PC-9 (cell line): ENCODE measurements around the gene C16orf95. TPM values are rescaled to one million over a fixed set of nuclear protein-coding genes. Genes with fewer than 3 reads are reported as not detected.

Source experiments
- BruUV-seq: library from RNA; stranded (reverse); fragments of 400-500 nt; replicated peaks from 2 replicates; lab custom pipeline; 2021; lab: Mats Ljungman, UMichigan
- CTCF ChIA-PET: fragments of 300-600 bp; sonication (Branson Sonifier 250); formaldehyde crosslinking; loops from one replicate; lab custom pipeline; 2022; ENCODE audit warnings: antibody characterized with exemption; lab: Charles Lee
- POLR2A ChIA-PET: fragments of 300-600 bp; sonication (Branson Sonifier 250); formaldehyde crosslinking; loops from one replicate; lab custom pipeline; 2022; ENCODE audit warnings: antibody characterized with exemption; ENCODE audit not compliant: unreplicated experiment; lab: Charles Lee
- DNase-seq, 2 experiments: peaks; one replicate each; pipeline versions ENCODE4 v3.0.0 to v3.0.0-alpha.2; 2015 to 2022; ENCODE audit warnings: mixed read lengths in 1 of 2
- H2AFZ ChIP-seq: fragments of 200-600 bp; sonication (generic); 2 replicates; pipeline ENCODE4 v1.8.1; 2017; ENCODE audit warnings: antibody characterized with exemption
- H3F3A ChIP-seq: fragments of 200-600 bp; sonication (generic); 2 replicates; pipeline ENCODE4 v1.8.1; 2017; ENCODE audit warnings: antibody characterized with exemption, mild to moderate bottlenecking, low read depth; ENCODE audit not compliant: insufficient read depth
- H3K27ac ChIP-seq: fragments of 200-600 bp; sonication (generic); 2 replicates; pipeline ENCODE4 v1.6.1; 2016; ENCODE audit warnings: mixed run types
- H3K27me3 ChIP-seq: fragments of 200-600 bp; sonication (generic); 2 replicates; pipeline ENCODE4 v1.6.1; 2016; ENCODE audit warnings: low read depth, mixed run types; ENCODE audit not compliant: insufficient read depth
- H3K36me3 ChIP-seq: fragments of 200-600 bp; sonication (generic); 2 replicates; pipeline ENCODE4 v1.6.1; 2016; ENCODE audit warnings: low read depth, mixed run types
- H3K4me1 ChIP-seq: fragments of 200-600 bp; sonication (generic); replicated peaks from 2 replicates; pipeline ENCODE4 v1.6.1; 2016; ENCODE audit warnings: mixed run types; ENCODE audit not compliant: insufficient read depth
- H3K4me2 ChIP-seq: fragments of 200-600 bp; sonication (generic); 2 replicates; pipeline ENCODE4 v1.6.1; 2017; ENCODE audit warnings: mixed run types
- H3K4me3 ChIP-seq: fragments of 200-600 bp; sonication (generic); 2 replicates; pipeline ENCODE4 v1.6.1; 2016; ENCODE audit warnings: mixed run types
- H3K79me2 ChIP-seq: fragments of 200-600 bp; sonication (generic); 2 replicates; pipeline ENCODE4 v1.6.1; 2017; ENCODE audit warnings: low read depth, mixed run types
- H3K9me2 ChIP-seq: fragments of 200-600 bp; sonication (generic); 2 replicates; pipeline ENCODE4 v1.8.1; 2017; ENCODE audit warnings: mild to moderate bottlenecking; ENCODE audit not compliant: insufficient read depth
- H3K9me3 ChIP-seq: fragments of 200-600 bp; sonication (generic); 2 replicates; pipeline ENCODE4 v1.8.1; 2016; ENCODE audit warnings: low read depth; ENCODE audit not compliant: insufficient read depth
- H4K20me1 ChIP-seq: fragments of 200-600 bp; sonication (generic); 2 replicates; pipeline ENCODE4 v1.8.1; 2017; ENCODE audit not compliant: insufficient read depth
- EZH2 ChIP-seq: fragments of 200-600 bp; sonication (generic); IDR thresholded peaks from 2 replicates; pipeline ENCODE4 v1.8.0; 2017; ENCODE audit warnings: antibody characterized with exemption, low read depth
- intact Hi-C: fragments of 100-400 bp; cut with micrococcal nuclease; formaldehyde crosslinking; loops from one replicate; pipeline ENCODE4 v1.10.0; 2022; ENCODE audit not compliant: unreplicated experiment
- total RNA-seq: library from RNA; stranded (reverse); gene quantifications from 2 replicates; pipeline ENCODE4 v1.2.3, GENCODE V29; 2021
- TF ChIP-seq, protein P1 (sequence below): fragments of 200-600 bp; sonication (generic); conservative IDR thresholded peaks from 2 replicates; pipeline ENCODE4 v1.6.1; 2017; ENCODE audit warnings: mixed run types, antibody characterized with exemption, mild to moderate bottlenecking, moderate library complexity

The C16orf95 gene
- total RNA-seq, 1 experiment from 2014 or later = 7.5 TPM

DNA sequence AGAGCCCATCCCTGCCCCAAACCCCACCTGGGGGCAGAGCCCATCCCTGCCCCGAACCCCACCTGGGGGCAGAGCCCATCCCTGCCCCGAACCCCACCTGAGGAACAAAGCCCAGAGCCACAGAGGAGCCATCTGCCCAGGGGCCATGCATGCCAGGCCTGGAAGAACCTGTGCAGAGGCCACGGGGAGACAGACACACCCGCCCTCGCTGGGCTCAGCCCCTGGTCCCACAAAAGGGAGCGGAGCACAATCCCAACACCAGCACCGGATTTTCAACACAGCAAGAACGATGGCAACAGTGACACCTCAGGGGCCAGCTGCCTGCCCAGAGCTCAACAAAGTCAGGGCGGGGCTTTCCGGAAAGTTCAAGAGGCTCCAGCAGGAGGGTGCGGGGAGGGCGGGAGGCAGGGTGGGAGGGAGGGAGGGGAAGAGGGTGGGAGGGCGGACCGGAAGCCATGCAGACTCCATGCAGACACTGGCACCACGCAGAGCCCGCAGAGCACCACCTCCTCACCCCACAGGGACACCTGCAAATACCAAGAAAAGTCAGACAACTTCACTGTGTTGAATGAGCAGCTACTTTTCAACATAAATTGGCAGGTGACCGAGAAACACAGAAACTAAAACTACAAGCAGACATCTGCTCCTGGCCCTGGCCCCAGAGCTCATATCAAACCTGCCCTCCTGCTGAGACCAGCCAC lies 27.9 kb upstream of the C16orf95 start:
- Histone ChIP-seq H3K4me2 (no peak overlapping the region), H3K4me3 (no peak overlapping the region), H3F3A (no peaks in the 10 kb centered on the region), H3K4me1 (no peaks in the 10 kb centered on the region), H3K9me2 (no peaks in the 10 kb centered on the region), H4K20me1 (peaks cover 3% of the 10 kb centered on the region), H2AFZ (no peak overlapping the region), H3K27ac (no peak overlapping the region), H3K36me3 (no peaks in the 10 kb centered on the region), H3K27me3 (no peaks in the 10 kb centered on the region), H3K79me2 (no peaks in the 10 kb centered on the region), H3K9me3 (no peaks in the 10 kb centered on the region)
- ChIA-PET CTCF (no interaction called here), POLR2A (interaction anchor here (0.6 kb wide), 1 partner anchor 20 kb away, joined by 4 read pairs; no protein-coding TSS in a partner anchor)
- TF ChIP-seq, protein P1, sequence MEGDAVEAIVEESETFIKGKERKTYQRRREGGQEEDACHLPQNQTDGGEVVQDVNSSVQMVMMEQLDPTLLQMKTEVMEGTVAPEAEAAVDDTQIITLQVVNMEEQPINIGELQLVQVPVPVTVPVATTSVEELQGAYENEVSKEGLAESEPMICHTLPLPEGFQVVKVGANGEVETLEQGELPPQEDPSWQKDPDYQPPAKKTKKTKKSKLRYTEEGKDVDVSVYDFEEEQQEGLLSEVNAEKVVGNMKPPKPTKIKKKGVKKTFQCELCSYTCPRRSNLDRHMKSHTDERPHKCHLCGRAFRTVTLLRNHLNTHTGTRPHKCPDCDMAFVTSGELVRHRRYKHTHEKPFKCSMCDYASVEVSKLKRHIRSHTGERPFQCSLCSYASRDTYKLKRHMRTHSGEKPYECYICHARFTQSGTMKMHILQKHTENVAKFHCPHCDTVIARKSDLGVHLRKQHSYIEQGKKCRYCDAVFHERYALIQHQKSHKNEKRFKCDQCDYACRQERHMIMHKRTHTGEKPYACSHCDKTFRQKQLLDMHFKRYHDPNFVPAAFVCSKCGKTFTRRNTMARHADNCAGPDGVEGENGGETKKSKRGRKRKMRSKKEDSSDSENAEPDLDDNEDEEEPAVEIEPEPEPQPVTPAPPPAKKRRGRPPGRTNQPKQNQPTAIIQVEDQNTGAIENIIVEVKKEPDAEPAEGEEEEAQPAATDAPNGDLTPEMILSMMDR = no peak
- TF ChIP-seq EZH2 = no peak
- BruUV-seq = no TSS peak
- intact Hi-C loops = no loop called here
- DNase-seq = no peak

DNA sequence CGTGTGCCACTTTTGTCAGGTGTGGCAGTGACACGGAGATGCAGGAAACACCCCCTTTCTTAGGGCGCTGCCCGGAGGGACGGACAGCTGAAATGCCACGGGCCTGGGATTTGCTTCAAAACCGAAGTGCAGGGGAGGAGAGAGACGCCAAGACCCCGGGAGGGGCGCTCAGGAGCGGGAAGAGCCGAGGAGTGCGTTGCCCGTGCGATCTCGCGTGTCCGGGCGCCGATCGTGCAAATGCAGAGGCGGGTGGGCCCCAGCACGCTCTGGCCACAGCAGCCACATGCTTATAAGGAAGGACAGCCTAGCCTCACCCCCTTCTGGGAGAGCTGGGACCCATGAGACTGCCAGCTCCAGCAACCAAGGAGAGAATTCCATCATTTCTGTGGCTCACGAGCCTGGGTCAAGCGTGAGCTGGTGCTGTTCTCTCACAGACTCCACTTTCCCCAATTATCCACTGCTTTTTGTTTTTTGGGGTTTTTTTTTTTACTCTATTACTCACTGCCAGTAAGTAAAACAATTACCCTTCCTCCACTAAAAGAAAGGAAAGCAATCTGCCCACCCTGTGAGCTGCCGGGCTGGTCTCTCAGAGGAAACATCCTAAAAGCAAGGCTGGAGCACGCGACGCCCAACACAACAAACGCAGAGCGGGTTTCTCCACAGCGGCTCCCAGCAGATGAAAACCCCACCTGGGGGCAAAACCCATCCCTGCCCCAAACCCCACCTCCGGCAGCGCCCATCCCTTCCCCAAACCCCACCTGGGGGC lies 27.2 kb upstream of the C16orf95 start:
- H3K27ac ChIP-seq = no peak overlapping the region
- POLR2A ChIA-PET = interaction anchor here (0.6 kb wide), 1 partner anchor 20 kb away, joined by 4 read pairs; no protein-coding TSS in a partner anchor

DNA sequence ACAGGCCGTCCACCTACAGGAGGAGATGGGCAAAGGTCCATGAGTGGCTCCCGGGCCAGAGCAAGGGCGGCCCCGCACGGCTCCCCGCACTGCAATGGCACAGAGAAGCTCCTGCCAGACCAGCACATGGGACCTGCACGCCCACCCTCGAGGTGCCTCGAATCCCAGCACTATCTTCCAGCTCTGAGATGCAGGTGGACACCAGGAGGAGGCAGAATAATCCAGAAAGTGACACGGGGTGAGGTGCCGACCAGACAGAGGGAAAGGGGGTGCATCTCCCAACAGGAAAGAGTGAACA lies 26.5 kb upstream of the C16orf95 start:
- intact Hi-C loops = no loop called here
- H3K27ac ChIP-seq = no peak overlapping the region

More for the DNA sequence above, 27.2 kb upstream of the C16orf95 start:
- no TSS peak for BruUV-seq
- no peaks in the 10 kb centered on the region for H3K9me2 ChIP-seq
- H3F3A ChIP-seq = no peaks in the 10 kb centered on the region
- H3K79me2 ChIP-seq = no peaks in the 10 kb centered on the region
- H4K20me1 ChIP-seq = peaks cover 3% of the 10 kb centered on the region
- no peaks in the 10 kb centered on the region for H3K27me3 ChIP-seq
- intact Hi-C loops = no loop called here
- no peak overlapping the region for H3K4me3 ChIP-seq
- CTCF ChIA-PET = interaction anchor here (0.6 kb wide), 1 partner anchor 43 kb away, joined by 4 read pairs; no protein-coding TSS in a partner anchor
- DNase-seq = no peak
- no peaks in the 10 kb centered on the region for H3K36me3 ChIP-seq
- no peaks in the 10 kb centered on the region for H3K4me1 ChIP-seq
- no peak for TF ChIP-seq EZH2
- TF ChIP-seq, protein P1 = no peak
- no peak overlapping the region for H3K4me2 ChIP-seq
- H3K9me3 ChIP-seq = no peaks in the 10 kb centered on the region
- H2AFZ ChIP-seq = no peak overlapping the region

More for the DNA sequence above, 26.5 kb upstream of the C16orf95 start:
- H3K4me2 ChIP-seq = no peak overlapping the region
- no peak for TF ChIP-seq EZH2
- TF ChIP-seq, protein P1 = no peak
- BruUV-seq = no TSS peak
- H4K20me1 ChIP-seq = peaks cover 3% of the 10 kb centered on the region
- no peaks in the 10 kb centered on the region for H3K9me2 ChIP-seq
- no peak overlapping the region for H3K4me3 ChIP-seq
- no peaks in the 10 kb centered on the region for H3K79me2 ChIP-seq
- no peaks in the 10 kb centered on the region for H3K4me1 ChIP-seq
- H2AFZ ChIP-seq = no peak overlapping the region
- no peaks in the 10 kb centered on the region for H3K9me3 ChIP-seq
- ChIA-PET POLR2A (no interaction called here), CTCF (interaction anchor here (0.6 kb wide), 1 partner anchor 43 kb away, joined by 4 read pairs; no protein-coding TSS in a partner anchor)
- no peaks in the 10 kb centered on the region for H3K27me3 ChIP-seq
- no peaks in the 10 kb centered on the region for H3F3A ChIP-seq
- no peak for DNase-seq
- H3K36me3 ChIP-seq = no peaks in the 10 kb centered on the region
